HG02763 (cell line): ENCODE measurements around the gene INPP5A.

Experiments used
- ATAC-seq: cut with Tn5 transposase; IDR thresholded peaks from one replicate; pipeline ENCODE4 v1.9.1; 2021; ENCODE audit warnings: mild to moderate bottlenecking, moderate library complexity; ENCODE audit not compliant: unreplicated experiment

INPP5A gene

DNA sequence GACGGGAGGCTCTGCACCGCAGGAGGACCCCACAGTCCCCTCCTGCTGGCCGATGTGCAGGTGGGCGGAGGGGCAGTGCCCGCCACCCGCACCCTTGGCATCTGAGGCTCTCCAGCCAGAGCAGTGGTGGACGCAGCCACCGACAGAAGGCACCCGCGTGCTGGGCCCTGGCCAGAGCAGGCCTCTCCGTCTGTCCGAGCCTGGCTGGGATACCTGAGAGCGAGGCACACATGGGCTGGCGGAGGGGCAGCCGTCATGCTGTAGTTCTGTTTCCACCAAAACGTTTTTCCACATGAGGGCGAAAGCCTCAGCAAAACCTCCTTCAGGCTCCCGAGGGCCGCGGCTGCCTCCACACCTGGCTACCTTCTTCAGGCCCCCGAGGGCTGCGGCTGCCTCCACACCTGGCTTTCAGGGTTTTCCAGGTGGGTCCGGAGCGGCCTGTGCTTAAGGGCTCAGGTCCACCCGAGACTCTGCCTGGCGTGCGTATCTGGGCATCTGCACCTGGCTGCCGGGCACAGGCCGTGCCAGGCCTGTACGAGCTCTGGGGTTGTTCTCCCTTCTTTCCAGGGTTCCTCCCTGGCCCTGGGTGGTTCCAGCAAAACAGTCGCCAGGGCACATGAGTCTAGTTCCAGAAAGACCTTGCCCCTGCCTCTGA lies 115.5 kb downstream of the INPP5A start:
- ATAC-seq, result no peak

GRCh38 chr10:132653721-132654120 lies 116.1 kb downstream of the INPP5A start:
- ATAC-seq, result no peak

GRCh38 chr10:132654121-132654571 lies 116.6 kb downstream of the INPP5A start:
- no peak for ATAC-seq

DNA sequence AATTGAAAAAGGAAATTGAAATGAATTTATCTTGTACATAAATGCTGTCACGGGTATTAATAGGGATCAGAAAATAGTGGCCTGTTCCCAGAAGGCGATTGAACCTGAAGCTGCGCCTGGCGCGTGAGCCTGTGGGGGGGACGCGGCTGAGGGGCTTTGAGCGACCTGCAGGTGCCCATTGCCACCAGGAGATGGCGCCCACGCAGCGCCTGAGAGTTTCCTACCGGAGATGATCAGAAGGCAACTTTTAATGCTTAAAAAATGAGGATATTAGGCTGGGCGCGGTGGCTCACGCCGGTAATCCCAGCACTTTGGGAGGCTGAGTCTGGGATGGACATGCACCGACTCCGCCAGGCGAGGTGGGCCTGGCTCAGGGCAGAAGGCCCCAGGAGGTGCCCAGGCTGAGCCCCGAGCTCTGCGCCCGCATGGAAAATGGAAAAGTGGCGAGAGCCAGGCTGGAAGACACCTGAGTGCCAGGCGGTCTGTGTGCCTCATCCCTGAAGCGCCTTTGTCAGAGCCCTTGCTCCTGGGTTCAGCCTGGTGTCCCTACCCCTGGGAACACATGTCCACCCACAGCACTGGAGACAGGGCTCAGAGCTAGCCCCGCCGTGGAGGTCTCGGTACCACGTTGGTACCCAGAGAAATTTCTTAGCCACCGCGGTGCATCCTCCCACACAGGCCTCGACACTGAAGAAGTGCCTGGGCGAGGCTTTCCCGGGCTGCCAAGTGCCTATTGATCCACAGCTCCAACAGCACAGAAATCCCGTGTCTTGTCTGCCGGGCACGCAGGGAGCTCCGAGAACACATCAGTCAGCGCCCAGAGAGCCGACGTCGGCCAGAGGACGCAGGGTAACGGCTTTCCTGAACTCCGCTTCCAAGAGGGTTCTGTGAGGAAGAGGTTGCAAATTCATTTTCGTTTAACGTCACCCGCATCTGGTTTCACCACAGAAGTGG lies 117.4 kb downstream of the INPP5A start:
- ATAC-seq, result no peak

DNA sequence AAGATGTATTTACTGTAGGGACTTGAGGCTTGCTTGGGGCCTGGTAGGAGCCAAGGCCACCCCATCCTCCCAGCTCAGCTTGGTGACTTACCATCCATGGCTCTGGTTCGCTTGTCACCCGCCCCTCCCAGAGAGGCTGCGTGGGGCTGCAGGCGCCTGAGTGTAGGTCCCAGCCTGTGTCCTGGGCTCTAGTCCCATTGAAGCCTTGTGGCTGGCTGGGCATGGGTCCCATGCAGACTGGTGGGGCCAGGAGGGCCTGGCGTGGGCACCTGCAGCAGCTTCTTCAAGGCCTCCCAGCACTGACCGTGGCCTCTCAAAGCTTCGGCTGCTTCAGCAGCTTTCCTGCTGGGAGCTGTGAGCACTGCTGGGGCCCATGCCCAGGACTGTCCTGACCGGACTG lies 118.1 kb downstream of the INPP5A start:
- ATAC-seq, result no peak

- ATAC-seq, result no peak
Observed at GRCh38 chr10:132656283-132657126, 118.9 kb downstream of the INPP5A start.

GRCh38 chr10:132657127-132657706 lies 119.6 kb downstream of the INPP5A start:
- no peak for ATAC-seq

- ATAC-seq, result no peak
Observed at GRCh38 chr10:132657748-132658147, 120.2 kb downstream of the INPP5A start.

DNA sequence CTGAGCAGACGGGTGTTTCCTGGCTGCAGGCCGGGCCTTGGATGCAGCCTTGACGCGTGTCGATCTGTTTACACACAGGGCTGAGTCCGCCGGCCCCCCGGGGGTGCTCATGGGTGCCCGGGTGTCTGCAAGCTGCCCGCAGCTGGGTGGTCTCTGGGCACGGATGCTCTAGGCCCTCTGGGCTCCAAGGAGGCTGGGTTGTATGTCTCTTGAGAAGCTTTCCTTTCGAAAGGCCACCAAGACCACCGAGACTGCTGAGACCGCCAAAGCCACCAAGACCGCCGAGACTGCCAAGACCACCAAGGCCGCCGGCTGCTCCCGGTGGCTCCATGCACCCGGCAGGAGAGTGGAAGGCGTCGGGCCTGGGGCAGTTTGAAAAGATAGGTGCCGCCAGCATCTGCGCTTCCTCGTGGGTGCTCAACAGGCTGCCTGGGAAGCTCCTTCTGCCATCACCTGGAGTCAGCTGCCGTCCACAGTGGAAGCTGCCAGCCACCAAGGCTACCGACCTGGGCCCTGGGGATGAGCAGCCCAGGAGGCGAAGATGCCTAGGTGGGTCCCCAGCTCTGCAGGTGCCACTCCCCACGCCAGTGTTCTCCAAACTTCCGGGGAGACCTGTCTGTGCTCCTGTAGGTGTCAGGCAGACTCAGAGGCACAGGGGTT lies 121.1 kb downstream of the INPP5A start:
- no peak for ATAC-seq

DNA sequence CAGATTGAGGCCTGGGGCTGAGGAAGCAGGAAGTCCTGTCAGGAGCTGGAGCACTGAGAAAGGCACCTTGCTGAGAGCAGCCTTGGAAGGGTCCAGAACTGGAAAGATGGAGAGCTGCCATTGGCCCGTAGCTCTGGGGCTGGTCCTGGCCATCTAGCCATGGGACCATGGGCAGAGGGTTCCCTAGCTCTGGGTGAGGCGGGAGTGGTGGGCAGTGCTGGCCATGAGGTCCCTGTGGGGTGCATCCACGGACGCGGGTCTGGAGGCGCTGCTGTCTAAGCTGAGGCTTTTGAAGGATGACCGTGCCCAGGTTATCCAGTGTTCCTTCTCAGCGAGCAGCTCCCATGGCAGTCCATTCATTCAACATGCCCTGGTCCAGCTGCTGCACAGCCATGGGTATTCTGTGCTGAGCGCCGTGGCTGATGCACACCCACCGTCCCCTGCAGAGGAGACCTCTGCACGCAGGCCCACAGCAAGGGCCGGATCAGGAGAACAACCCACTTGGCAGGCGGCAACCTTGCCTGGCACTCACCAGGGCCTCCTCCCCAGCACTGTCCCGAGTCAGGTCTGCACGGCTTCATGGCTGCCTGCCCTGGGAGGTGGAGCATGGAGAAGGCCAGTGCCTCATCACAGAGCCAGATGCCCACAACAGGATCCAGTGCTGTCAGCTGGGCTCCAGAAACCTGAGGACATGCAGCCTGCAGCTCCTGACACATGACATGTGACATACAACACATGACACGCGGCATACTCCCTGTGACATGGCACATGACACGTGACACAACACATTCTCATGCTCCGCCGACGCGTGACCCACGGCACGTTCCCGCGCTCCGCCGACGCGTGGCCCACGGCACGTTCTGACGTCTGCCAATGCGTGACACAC lies 121.9 kb downstream of the INPP5A start:
- no peak for ATAC-seq

- no peak for ATAC-seq
Observed at GRCh38 chr10:132660385-132660784, 122.8 kb downstream of the INPP5A start.

DNA sequence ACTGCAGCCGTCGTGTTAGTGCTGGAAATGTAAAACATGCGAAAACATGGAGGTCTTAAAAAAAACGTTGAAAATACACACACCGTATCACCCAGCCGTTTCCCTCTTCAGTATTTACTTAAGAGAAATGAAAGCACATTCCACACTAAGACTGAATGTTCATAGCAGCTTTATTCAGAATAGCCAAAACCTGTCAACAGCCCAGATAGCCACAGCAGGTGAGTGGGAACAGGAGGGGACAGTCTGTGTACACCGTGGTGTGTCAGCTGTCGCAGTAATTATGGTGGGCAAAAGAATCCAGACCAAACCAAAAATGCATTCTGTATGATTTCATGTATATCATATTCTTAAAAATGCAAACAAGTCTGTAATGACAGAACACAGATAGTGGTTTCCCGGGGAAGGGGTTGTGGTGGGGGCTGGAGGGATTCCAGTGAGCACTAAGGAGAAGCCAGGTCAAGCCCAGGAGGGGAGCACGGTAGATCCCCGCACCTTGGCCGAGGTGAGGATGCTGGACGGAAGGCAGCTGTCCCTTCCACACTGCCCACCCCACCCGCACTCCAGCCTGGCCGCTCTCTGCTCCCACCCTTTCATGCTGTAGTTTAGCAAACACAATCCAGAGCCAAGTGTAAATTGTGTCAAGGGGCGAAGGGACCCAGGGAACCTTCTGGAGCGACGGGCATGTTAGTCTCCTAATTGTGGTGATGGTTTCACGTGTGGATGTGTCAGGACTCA lies 124.8 kb downstream of the INPP5A start:
- no peak for ATAC-seq

- ATAC-seq, result no peak
Observed at GRCh38 chr10:132663666-132664365, 126.2 kb downstream of the INPP5A start.

DNA sequence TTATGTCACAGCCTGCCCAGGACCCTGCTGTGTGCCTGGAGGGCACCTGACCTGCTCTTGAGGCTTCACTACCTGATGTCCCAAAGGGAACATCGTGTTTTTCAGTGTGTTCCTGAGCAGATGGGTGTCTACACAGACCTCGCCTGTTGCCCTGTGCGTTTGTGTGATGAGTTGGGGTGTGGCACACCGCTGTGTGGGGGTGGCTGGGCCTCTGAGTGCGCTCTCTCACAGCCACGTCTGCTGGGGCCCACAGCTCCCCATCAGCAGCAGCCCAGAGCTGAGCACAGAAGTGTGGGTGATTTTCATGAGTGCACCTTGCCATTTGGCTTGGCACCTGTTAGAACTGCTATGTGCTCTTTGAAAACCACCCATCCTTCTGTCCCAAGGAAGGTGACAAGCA lies 126.8 kb downstream of the INPP5A start:
- no peak for ATAC-seq

GRCh38 chr10:132664883-132665282 lies 127.3 kb downstream of the INPP5A start:
- no peak for ATAC-seq

DNA sequence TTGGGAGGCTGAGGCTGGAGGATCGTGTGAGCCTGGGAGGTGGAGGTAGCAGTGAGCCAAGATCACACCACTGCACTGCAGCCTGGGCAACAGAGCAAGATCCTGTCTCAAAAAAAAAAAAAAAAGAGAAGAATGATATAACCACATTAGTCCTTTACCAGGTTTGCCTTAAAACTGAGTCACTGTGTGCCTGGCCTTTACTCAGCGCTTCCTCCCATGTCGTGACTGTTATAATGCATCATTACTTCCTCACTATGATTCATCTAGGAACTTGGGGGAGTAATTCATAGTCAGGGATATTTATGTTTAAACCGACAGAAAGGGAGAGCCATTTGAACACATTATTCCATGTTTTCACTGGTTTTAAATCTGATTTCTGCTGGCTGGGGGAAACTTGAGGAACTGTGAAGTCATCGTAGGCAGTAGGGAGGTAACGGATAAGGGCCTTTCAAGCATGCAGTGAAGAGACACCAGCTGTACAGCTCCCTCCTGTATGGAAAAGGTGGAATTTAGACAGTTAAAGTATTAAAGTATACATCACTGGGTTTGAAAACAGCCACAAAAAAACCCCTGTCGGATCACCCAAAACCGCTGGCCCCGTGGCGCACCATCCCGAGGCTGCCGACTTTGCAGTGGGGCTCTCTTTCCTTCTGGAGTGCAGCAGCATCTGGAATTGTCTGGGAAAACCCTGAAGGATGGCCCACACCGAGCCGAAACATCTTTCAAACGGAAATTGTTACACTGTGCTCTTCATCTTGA lies 128.5 kb downstream of the INPP5A start:
- no peak for ATAC-seq

- no peak for ATAC-seq
Observed at GRCh38 chr10:132666705-132667341, 129.2 kb downstream of the INPP5A start.
